Activated naive CD4-positive, alpha-beta T cell treated with anti-CD3 and anti-CD28 coated beads, Interleukin-2, amount 10 ng/mL, durations not matched to agents 7 days and 5 days (primary cell): ENCODE measurements around the gene ZPBP.

Experiments used
- CTCF ChIA-PET: fragments of 350-600 bp; sonication (Branson Sonifier 250); formaldehyde crosslinking; loops from one replicate; lab custom pipeline; 2021; ENCODE audit warnings: antibody characterized with exemption; lab: Charles Lee
- DNase-seq: peaks from one replicate; pipeline ENCODE4 v3.0.0-alpha.2; 2020
- H3K27ac Mint-ChIP-seq: one replicate; pipeline ENCODE4 v1.8.0; 2021; ENCODE audit warnings: mild to moderate bottlenecking, moderate library complexity, mixed read lengths
- H3K27me3 Mint-ChIP-seq: one replicate; pipeline ENCODE4 v1.8.0; 2021; ENCODE audit warnings: mild to moderate bottlenecking, mixed read lengths
- H3K36me3 Mint-ChIP-seq: one replicate; pipeline ENCODE4 v1.8.0; 2021; ENCODE audit warnings: mixed read lengths
- H3K4me1 Mint-ChIP-seq: one replicate; pipeline ENCODE4 v1.8.0; 2021; ENCODE audit warnings: mixed read lengths
- H3K4me3 Mint-ChIP-seq: one replicate; pipeline ENCODE4 v1.8.0; 2021; ENCODE audit warnings: mild to moderate bottlenecking, moderate library complexity, mixed read lengths
- H3K9me3 Mint-ChIP-seq: one replicate; pipeline ENCODE4 v1.8.0; 2021; ENCODE audit warnings: mixed read lengths

The ZPBP gene

DNA sequence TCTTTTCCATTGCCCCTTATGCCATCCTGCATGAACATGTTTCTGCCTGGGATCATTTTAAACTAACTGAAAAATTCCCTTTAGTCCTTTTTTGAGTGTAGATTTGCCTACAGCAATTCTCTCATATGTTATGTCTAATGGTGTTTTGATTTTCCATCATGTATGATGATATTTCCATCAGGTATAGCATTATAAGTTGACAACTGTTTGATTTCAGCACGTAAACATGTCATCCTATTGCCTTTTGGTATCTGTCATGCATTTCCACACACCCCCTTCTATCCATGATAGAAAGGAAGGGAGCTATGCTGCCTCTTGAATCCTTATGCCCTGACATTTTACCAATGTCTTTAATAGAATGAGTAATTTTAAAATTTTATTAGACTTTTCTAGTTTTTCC is 116.8 kb downstream of the ZPBP start:
- Mint-ChIP-seq H3K27me3 (no peaks in the 10 kb centered on the region), H3K9me3 (no peaks in the 10 kb centered on the region), H3K36me3 (no peaks in the 10 kb centered on the region), H3K4me1 (no peaks in the 10 kb centered on the region), H3K27ac (no peak overlapping the region), H3K4me3 (no peak overlapping the region)
- DNase-seq, result no peak
- CTCF ChIA-PET, result no interaction called here

DNA sequence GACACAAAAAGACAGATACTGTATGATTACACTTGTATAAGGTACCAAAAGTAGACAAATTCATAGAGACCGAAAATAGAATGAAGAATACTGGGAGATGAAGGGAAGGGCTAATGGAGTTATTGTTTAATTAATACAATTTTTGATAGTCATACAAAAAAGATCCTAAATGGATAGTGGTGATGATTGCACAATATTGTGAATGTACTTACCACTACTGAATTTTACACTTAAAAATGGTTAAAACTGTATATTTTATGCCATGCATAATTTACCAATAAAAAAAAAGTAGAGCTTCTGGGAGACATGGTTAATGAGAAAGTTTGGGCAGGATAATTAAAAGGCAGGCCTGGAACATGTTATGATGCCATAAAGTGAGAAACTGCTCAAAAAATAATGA is 119.0 kb downstream of the ZPBP start:
- DNase-seq, result no peak
- Mint-ChIP-seq H3K4me3 (no peak overlapping the region), H3K4me1 (no peaks in the 10 kb centered on the region), H3K36me3 (no peaks in the 10 kb centered on the region), H3K9me3 (no peaks in the 10 kb centered on the region), H3K27me3 (no peaks in the 10 kb centered on the region), H3K27ac (no peak overlapping the region)
- CTCF ChIA-PET, result no interaction called here

DNA sequence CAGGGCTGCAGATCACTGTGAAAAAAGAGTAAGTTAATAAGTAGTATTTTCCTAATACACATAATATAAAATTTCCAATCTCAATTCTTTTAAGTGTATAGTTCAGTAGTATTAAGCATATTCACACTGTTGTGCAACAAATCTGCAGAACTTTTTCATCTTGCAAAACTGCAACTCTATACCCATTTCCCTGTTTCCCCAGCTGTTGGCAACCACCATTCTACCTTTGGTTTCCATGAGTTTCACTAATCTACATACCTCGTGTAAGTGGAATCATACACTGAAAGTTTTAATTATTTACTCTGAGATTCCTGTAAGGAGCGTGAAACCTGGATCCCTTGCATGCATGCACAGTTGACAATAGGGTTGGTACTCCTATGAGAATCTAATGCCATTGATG is 155.4 kb downstream of the ZPBP start:
- H3K36me3 Mint-ChIP-seq, result no peaks in the 10 kb centered on the region
- CTCF ChIA-PET, result no interaction called here

DNA sequence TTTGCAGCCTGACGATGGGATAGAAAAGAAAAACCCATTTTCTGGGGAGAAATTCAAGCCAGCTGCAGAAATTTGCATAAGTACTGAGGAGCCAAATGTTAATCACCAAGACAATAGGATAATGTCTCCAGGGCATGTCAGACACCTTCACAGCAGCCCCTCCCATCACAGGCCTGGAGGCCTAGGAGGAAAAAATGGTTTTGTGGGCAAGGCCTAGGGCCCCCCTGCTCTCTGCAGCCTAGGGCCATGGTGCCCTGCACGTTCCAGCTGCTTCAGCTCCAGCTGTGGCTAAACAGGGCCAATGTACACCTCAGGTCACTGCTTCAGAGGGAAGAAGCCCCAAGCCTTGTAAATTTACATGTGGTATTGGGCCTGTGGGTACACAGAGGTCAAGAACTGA is 161.4 kb downstream of the ZPBP start:
- no peaks in the 10 kb centered on the region for H3K4me1 Mint-ChIP-seq
- no peaks in the 10 kb centered on the region for H3K27me3 Mint-ChIP-seq
- no peak overlapping the region for H3K27ac Mint-ChIP-seq
- no peak for DNase-seq
- peaks cover 14% of the 10 kb centered on the region for H3K9me3 Mint-ChIP-seq
- CTCF ChIA-PET, result no interaction called here
- no peaks in the 10 kb centered on the region for H3K36me3 Mint-ChIP-seq
- H3K4me3 Mint-ChIP-seq, result no peak overlapping the region

More for the DNA sequence above, 155.4 kb downstream of the ZPBP start:
- DNase-seq, result no peak
- peaks cover 2% of the 10 kb centered on the region for H3K9me3 Mint-ChIP-seq
- no peak overlapping the region for H3K27ac Mint-ChIP-seq
- H3K4me3 Mint-ChIP-seq, result no peak overlapping the region
- H3K27me3 Mint-ChIP-seq, result peaks cover 1% of the 10 kb centered on the region
- no peaks in the 10 kb centered on the region for H3K4me1 Mint-ChIP-seq

DNA sequence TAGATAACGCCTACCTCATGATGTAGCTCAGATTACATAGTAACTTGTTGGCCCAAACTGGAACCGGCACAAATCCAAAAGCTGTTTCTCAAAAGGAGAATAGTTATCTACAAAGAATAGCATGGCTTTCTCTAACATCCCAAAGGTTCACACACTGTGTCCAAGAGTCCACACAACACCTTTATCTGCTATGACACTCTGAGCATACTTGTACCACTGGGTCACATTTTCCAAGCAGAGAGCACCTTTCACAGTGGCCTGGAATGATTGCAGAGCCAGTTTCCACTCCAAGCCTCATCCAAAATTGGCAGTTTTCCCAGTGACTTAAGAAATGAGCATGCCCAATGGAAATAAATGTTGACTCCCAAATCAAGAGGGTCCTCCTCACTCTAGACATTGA is 164.3 kb downstream of the ZPBP start:
- H3K4me3 Mint-ChIP-seq, result no peak overlapping the region
- CTCF ChIA-PET, result no interaction called here
- no peaks in the 10 kb centered on the region for H3K4me1 Mint-ChIP-seq
- no peaks in the 10 kb centered on the region for H3K27me3 Mint-ChIP-seq
- H3K36me3 Mint-ChIP-seq, result no peaks in the 10 kb centered on the region
- no peak for DNase-seq
- no peak overlapping the region for H3K27ac Mint-ChIP-seq
- H3K9me3 Mint-ChIP-seq, result peaks cover 14% of the 10 kb centered on the region

DNA sequence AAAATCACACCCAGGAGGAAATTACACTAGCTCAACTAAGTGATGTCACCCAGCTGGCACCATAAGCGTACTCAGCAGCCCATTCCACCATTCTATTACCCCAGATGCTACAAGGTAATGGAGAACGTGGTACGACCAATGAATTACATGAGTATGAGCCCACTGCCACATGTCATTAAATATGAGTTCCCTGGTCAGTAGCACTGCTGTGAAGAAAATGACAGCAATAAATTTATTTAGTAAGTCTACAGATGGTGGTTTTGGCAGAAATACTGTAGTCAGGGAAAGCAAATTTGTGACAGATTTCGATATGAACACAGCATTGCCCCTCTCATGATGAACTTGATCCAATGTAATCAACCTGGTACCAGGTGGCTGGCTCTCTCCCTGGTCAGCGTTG is 165.4 kb downstream of the ZPBP start:
- Mint-ChIP-seq H3K36me3 (no peaks in the 10 kb centered on the region), H3K9me3 (peaks cover 12% of the 10 kb centered on the region), H3K27me3 (no peaks in the 10 kb centered on the region), H3K4me1 (no peaks in the 10 kb centered on the region), H3K4me3 (no peak overlapping the region), H3K27ac (no peak overlapping the region)
- CTCF ChIA-PET, result no interaction called here
- no peak for DNase-seq

DNA sequence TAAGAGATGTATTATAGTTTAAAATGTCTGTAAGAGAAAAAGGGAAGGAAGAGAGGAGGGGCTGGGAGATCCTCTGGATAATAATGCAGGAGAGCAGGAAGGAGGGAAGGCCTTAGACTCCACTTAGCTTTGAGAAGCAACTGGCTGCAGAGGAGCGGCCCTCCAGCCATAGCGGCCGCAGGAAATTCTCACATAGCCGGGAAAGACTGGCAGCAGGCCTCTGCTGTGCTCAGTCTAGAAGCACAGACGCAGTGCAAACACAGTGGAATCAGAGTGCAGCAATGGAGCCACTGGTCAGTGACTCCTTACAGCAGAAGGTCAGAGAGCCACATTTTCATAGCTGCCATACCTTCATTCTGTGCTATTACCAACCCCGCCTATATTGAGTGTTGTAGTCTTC is 166.3 kb downstream of the ZPBP start:
- Mint-ChIP-seq H3K27ac (no peak overlapping the region), H3K9me3 (peaks cover 6% of the 10 kb centered on the region), H3K36me3 (no peaks in the 10 kb centered on the region), H3K4me3 (no peak overlapping the region), H3K27me3 (no peaks in the 10 kb centered on the region), H3K4me1 (no peaks in the 10 kb centered on the region)
- DNase-seq, result no peak
- CTCF ChIA-PET, result no interaction called here

DNA sequence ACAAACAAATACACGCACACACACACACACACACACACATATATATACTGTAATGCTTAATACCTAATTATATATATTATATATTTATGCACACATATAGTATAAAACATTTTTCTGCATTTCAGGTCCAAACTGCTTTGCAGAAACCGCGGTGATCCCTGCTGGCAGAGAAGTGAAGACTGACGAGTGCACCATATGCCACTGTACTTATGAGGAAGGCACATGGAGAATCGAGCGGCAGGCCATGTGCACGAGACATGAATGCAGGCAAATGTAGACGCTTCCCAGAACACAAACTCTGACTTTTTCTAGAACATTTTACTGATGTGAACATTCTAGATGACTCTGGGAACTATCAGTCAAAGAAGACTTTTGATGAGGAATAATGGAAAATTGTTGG is 181.1 kb downstream of the ZPBP start:
- Mint-ChIP-seq H3K4me3 (no peak overlapping the region), H3K27ac (no peak overlapping the region), H3K27me3 (peaks cover 6% of the 10 kb centered on the region), H3K4me1 (no peaks in the 10 kb centered on the region), H3K36me3 (no peaks in the 10 kb centered on the region), H3K9me3 (no peaks in the 10 kb centered on the region)
- CTCF ChIA-PET, result no interaction called here
- no peak for DNase-seq

DNA sequence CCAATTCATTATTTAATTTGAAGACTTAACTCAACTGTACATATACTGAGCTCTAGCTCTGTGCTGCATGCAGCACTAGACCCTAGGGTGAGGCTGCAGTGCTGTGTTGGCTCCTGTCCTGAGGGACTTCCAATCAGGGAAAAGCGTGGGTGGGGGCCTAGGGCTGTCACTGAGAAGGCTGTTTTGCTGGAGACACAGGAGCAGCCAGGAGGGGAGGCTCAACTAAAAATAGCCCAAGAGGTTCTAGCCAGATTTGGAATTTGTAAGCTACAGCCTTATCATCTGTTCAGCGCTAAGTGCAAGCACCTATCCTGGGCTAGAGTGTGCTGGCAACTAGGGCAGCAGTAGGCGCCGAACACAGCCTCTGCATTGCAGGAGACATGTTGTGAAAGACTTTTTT is 198.5 kb downstream of the ZPBP start:
- Mint-ChIP-seq H3K9me3 (no peaks in the 10 kb centered on the region), H3K4me1 (no peaks in the 10 kb centered on the region), H3K36me3 (no peaks in the 10 kb centered on the region), H3K27ac (no peak overlapping the region), H3K4me3 (no peak overlapping the region), H3K27me3 (no peaks in the 10 kb centered on the region)
- DNase-seq, result no peak
- CTCF ChIA-PET, result no interaction called here

DNA sequence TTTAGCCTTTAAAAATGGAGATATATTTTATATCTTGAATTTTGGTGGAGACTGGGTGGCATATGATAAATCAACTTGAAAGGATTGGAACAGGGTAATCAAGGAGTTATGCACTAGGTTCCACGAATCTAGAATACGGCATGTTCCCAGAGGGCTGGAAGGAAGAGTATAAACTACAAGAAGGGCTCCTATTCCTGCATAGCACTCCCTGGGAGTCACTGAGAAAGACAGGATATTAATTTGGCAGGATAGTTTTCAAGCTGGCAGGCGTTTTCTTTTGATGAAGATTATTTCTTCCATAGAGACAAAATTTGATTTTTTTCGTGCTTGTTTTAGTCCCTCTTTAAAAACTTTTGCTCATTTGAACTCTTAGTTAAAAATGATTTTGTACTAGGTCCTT is 199.9 kb downstream of the ZPBP start:
- CTCF ChIA-PET, result no interaction called here
- Mint-ChIP-seq H3K36me3 (no peaks in the 10 kb centered on the region), H3K9me3 (no peaks in the 10 kb centered on the region), H3K4me1 (no peaks in the 10 kb centered on the region), H3K27me3 (no peaks in the 10 kb centered on the region), H3K27ac (no peak overlapping the region), H3K4me3 (no peak overlapping the region)
- no peak for DNase-seq

DNA sequence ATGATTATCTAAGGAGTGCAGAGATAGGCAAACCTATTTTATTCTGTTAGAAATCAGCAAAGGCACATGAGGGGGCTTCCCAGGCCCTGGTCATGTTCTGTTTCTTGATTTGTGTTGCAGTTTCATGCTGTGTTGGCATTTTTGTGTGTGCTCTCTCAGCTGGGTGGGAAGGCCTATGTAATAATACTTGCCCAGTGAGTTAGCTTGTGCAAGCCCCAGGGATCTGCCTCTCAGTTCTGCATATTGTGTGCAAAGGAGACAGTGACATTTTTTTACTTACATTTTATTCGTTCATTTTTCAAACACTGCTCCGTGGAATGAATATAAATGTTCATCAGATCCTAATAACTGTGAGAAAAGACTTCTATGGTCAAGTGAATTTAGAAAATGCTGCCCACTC is 200.6 kb downstream of the ZPBP start:
- CTCF ChIA-PET, result no interaction called here
- Mint-ChIP-seq H3K27ac (no peak overlapping the region), H3K27me3 (no peaks in the 10 kb centered on the region), H3K4me3 (no peak overlapping the region), H3K4me1 (no peaks in the 10 kb centered on the region), H3K36me3 (no peaks in the 10 kb centered on the region), H3K9me3 (no peaks in the 10 kb centered on the region)
- DNase-seq, result no peak
